Gastrocnemius medialis (tissue), 4 donors: ENCODE results near the gene SMARCC1.

Experiments used
- CTCF ChIP-seq, 5 experiments: fragments of 450-650 bp in 3 of 5; fragments of 200-600 bp in 2 of 5; sonication (generic) in 2 of 5; IDR thresholded peaks in 4 of 5; conservative IDR thresholded peaks in 1 of 5; 1 replicate in 4 of 5; 2 replicates in 1 of 5; pipeline ENCODE4 v1.5.1; 2016 to 2019; ENCODE audit warnings: antibody characterized with exemption in 5 of 5, mild to moderate bottlenecking in 3 of 5, moderate library complexity in 3 of 5
- POLR2A ChIP-seq, 2 donors: fragments of 450-650 bp; IDR thresholded peaks; one replicate each; pipeline ENCODE4 v1.6.1; 2017; ENCODE audit warnings: antibody characterized with exemption in 2 of 2, mild to moderate bottlenecking in 2 of 2, moderate library complexity in 2 of 2

GRCh38 chr3:47711596-47711995 lies 70.1 kb downstream of the SMARCC1 start:
- TF ChIP-seq CTCF (IDR thresholded peaks at IDR 0.05 in 4 of 5, conservative IDR thresholded peaks at IDR 0.05 in 1 of 5) (no peak), POLR2A (IDR thresholded peaks at IDR 0.05) (no peak)
